ENCODE data around the gene FAM32A. TPM values are rescaled to one million over a fixed set of nuclear protein-coding genes. Genes with fewer than 3 reads are reported as not detected.
A peak's percentile ranks its signal among the peaks of the same experiment; 100 is the strongest.

FAM32A gene
- total RNA-seq, 4 donors from 2014 or later = 67.9 to 93.9 (median 87.9) TPM

DNA sequence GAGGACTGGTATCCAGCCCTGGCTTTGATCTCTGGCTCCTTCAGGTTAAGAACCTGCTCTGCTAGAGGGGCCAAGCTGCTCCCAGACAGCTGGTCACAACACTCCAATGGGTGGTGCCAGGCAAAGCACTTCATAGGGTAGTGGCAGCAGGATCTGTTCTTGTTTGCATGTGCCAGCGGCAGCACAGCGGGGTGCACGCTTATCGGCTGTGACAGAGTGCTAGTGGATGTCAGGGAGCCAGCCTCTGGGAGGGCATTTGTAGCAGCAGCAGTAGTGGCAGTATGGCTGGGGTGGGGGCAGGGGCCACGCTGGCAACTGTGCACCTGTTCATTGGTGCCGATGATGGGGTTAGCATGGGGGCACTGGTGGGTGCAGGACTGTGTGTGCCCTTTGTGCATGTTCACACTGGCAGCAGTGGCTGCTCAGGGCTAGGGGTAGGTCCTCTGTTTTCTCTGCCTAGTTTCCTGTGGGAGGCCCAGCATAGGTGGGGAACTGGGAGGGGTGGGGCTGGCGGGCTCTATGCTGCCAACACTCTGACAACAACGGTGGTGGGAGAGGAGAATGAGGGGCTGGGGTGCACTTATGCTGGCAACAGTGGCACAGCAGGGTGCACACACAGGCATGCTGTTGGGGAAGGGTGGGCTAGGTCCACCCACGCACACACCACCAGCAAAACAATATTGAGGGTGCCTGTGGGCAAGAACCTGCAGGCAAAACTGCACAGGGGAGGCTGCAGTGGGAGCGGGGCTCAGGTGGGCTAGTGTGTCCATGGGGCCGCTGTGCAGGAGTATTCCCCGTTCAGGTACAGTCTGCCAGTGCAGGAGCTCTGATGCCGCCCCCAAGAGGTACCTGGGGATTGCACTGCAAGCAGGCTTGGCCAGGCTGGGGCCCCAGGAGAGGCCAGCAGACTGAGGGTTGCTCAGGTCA is 31.8 kb downstream of the FAM32A start:
- H3K36me3 ChIP-seq = peaks cover 13 to 21% of the 10 kb centered on the region in 2 donors
- H3K9me3 ChIP-seq = no peaks in the 10 kb centered on the region
- WGBS, 2 donors = 58 to 77% methylated on average over 9 to 10 of the region's 13 CpGs
- DNase-seq = peak; percentile 55 to 78
- no peak overlapping the region for H3K27ac ChIP-seq
- peaks cover 0 to 10% of the 10 kb centered on the region in 2 donors for H3K4me1 ChIP-seq
- H3K4me3 ChIP-seq (replicated peaks in 1 of 3) = no peak overlapping the region
- intact Hi-C loops (cut with DNase I) = no loop called here
- no peaks in the 10 kb centered on the region for H3K27me3 ChIP-seq
- TF ChIP-seq, protein P1, sequence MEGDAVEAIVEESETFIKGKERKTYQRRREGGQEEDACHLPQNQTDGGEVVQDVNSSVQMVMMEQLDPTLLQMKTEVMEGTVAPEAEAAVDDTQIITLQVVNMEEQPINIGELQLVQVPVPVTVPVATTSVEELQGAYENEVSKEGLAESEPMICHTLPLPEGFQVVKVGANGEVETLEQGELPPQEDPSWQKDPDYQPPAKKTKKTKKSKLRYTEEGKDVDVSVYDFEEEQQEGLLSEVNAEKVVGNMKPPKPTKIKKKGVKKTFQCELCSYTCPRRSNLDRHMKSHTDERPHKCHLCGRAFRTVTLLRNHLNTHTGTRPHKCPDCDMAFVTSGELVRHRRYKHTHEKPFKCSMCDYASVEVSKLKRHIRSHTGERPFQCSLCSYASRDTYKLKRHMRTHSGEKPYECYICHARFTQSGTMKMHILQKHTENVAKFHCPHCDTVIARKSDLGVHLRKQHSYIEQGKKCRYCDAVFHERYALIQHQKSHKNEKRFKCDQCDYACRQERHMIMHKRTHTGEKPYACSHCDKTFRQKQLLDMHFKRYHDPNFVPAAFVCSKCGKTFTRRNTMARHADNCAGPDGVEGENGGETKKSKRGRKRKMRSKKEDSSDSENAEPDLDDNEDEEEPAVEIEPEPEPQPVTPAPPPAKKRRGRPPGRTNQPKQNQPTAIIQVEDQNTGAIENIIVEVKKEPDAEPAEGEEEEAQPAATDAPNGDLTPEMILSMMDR (IDR thresholded peaks at IDR 0.05) = no peak
- no peak for TF ChIP-seq POLR2A (IDR thresholded peaks at IDR 0.05)

DNA sequence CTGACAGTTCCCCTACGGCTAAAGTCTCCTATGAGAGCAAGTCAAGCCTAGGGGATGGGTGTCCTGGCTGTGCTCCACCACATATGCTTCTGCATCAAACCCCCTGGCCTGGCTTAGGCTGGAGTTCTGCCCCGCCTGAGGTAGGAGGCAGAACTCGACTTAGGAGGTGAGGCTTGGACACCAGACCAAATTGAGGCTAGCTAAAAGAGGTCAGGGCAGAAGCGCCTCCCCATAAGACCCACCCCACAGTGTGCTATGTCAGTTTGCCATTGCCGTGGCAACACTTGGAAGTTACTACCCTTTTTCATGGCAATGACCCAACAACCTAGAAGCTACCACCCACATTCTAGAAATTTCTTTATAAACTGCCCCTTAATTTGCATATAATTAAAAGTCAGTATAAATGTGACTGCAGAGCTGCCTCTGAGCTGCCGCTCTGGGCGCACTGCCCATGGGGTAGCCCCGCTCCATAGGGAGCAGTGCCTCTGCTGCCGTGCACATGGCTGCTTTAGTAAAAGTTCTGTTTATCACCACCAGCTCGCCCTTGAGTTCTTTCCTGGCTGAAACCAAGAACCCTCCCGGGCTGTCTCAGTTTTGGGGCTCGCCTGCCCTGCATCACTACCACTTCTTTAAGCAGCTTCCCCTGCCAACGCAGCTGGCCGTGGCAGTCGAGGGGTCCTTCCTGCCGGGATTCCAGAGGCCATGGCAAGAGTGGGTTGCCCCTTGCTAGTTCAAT is 32.7 kb downstream of the FAM32A start:
- intact Hi-C loops (cut with DNase I) = no loop called here
- Histone ChIP-seq H3K4me1 (peaks cover 0 to 10% of the 10 kb centered on the region in 2 donors), H3K9me3 (no peaks in the 10 kb centered on the region), H3K4me3 (replicated peaks in 1 of 3) (no peak overlapping the region), H3K27ac (no peak overlapping the region), H3K36me3 (peaks cover 18 to 25% of the 10 kb centered on the region in 2 donors), H3K27me3 (no peaks in the 10 kb centered on the region)
- DNase-seq = no peak
- WGBS, 2 donors = 94% methylated on average over 13 to 15 of the region's 16 CpGs
- TF ChIP-seq POLR2A (IDR thresholded peaks at IDR 0.05) = no peak
- TF ChIP-seq, protein P1 (IDR thresholded peaks at IDR 0.05) = no peak

DNA sequence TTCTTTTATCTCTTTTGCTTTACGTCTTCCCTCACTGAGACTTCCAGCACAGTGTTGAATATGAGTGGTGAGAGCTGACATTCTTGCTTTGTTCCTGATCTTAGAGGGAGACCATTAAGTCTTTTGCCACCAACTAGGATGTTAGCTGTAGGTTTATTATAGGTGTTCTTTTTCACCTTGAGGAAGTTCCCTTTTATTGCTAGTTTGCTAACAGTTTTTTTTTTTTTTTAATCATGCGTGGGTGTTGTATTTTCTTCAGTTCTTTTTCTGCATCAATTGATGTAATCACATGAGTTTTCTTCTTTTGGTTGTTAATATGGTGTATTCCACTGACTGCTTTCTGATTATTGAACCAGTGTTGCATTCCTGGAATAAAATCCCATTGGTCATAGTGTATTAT is 33.6 kb downstream of the FAM32A start:
- Histone ChIP-seq H3K4me1 (peaks cover 0 to 10% of the 10 kb centered on the region in 2 donors), H3K4me3 (replicated peaks in 1 of 3) (no peak overlapping the region), H3K27ac (no peak overlapping the region), H3K27me3 (no peaks in the 10 kb centered on the region), H3K9me3 (no peaks in the 10 kb centered on the region), H3K36me3 (peaks cover 25 to 32% of the 10 kb centered on the region in 2 donors)
- intact Hi-C loops (cut with DNase I) = no loop called here
- no peak for DNase-seq
- WGBS, 2 donors = 92 to 96% methylated on average over 2 of the region's 2 CpGs
- TF ChIP-seq, protein P1 (IDR thresholded peaks at IDR 0.05) = no peak
- no peak for TF ChIP-seq POLR2A (IDR thresholded peaks at IDR 0.05)

DNA sequence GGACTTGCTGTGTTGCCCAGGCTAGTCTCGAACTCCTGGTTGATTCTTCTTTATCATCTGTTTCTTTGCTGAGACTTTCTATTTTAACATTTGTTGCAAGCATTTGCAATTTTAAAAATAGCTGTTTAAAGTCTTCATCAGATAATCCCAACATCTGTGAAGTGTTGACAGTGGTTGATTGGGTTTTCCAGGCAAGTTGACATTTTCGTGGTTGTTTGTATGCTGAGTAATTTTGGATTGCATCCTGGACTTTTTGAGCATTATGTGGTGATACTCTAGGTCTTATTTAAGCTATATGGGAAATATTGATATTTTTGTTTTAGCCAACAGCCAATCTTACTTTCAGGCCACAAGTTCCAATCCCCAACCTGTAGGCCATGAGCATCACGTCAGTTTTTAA is 37.6 kb downstream of the FAM32A start:
- intact Hi-C loops (cut with DNase I) = no loop called here
- TF ChIP-seq, protein P1 (IDR thresholded peaks at IDR 0.05) = no peak
- no peak for TF ChIP-seq POLR2A (IDR thresholded peaks at IDR 0.05)
- Histone ChIP-seq H3K36me3 (peaks cover 46 to 52% of the 10 kb centered on the region in 2 donors), H3K4me3 (replicated peaks in 1 of 3) (no peak overlapping the region), H3K27ac (no peak overlapping the region), H3K27me3 (no peaks in the 10 kb centered on the region), H3K4me1 (no peaks in the 10 kb centered on the region), H3K9me3 (no peaks in the 10 kb centered on the region)
- DNase-seq = no peak
- WGBS, 2 donors = 93 to 96% methylated on average over 3 of the region's 3 CpGs
